ENCODE measurements around the gene SERPINA4.

- TF ChIP-seq CTCF (IDR thresholded peaks at IDR 0.05; ENCODE audit: extremely low read depth in 1 of 2, insufficient read depth in 1 of 2, low read depth in 1 of 2, low read length in 2 of 2) (no peak), POLR2AphosphoS5 (IDR thresholded peaks at IDR 0.05; ENCODE audit: insufficient read depth, low read depth, low read length) (no peak), FOS (IDR thresholded peaks at IDR 0.05; ENCODE audit: borderline replicate concordance, insufficient read depth, low read length) (no peak), MYC (IDR thresholded peaks at IDR 0.05; ENCODE audit: low read depth, low read length) (no peak), MAX (IDR thresholded peaks at IDR 0.05; ENCODE audit: insufficient read depth, insufficient read length) (no peak), EZH2 (IDR thresholded peaks at IDR 0.05; ENCODE audit: borderline replicate concordance, low read depth, low read length, severe bottlenecking) (no peak), POLR2A (IDR thresholded peaks at IDR 0.05; ENCODE audit: low read depth, low read length) (no peak), JUN (IDR thresholded peaks at IDR 0.05; ENCODE audit: borderline replicate concordance, insufficient read depth, insufficient read length, low read depth) (no peak)
Measured at GRCh38 chr14:94612580-94613554, 51.6 kb downstream of the SERPINA4 start.

All from endothelial cell of umbilical vein (primary cell).